Left lung (tissue), 10 donors: ENCODE data around the gene SMS. TPM values are rescaled to one million over a fixed set of nuclear protein-coding genes. Genes with fewer than 3 reads are reported as not detected.

Experiments
- ATAC-seq: fragments of 200-7000 bp; cut with Tn5 transposase; one replicate; pipeline ENCODE4 v1.9.1; 2020; ENCODE audit warnings: moderate library complexity
- DNase-seq, 4 donors: peaks; one replicate each; pipeline ENCODE4 v3.0.0-alpha.2; 2013 to 2020
- H3K27ac ChIP-seq, 2 donors: fragments of 200-600 bp; sonication (generic) in 1 of 2; one replicate each; pipeline versions ENCODE4 v1.5.0 to v1.8.0; 2020 to 2021
- H3K27me3 ChIP-seq, 2 donors: fragments of 200-600 bp; sonication (generic) in 1 of 2; one replicate each; pipeline versions ENCODE4 v1.5.0 to v1.8.0; 2020 to 2021
- H3K36me3 ChIP-seq, 2 donors: fragments of 200-600 bp; sonication (generic) in 1 of 2; one replicate each; pipeline versions ENCODE4 v1.5.0 to v1.8.0; 2020 to 2021
- H3K4me1 ChIP-seq, 2 donors: fragments of 200-600 bp; one replicate each; pipeline ENCODE4 v1.8.0; 2021
- H3K4me3 ChIP-seq, 2 donors: fragments of 200-600 bp; sonication (generic) in 1 of 2; one replicate each; pipeline versions ENCODE4 v1.5.0 to v1.8.0; 2020 to 2021; ENCODE audit warnings: mild to moderate bottlenecking in 1 of 2
- H3K9me3 ChIP-seq, 2 donors: fragments of 200-600 bp; sonication (generic) in 1 of 2; one replicate each; pipeline versions ENCODE4 v1.5.0 to v1.8.0; 2020 to 2021
- CTCF ChIP-seq, 2 donors: fragments of 200-600 bp; sonication (generic) in 1 of 2; IDR thresholded peaks; one replicate each; pipeline versions ENCODE4 v1.5.0 to v1.8.0; 2021; ENCODE audit warnings: antibody characterized with exemption in 2 of 2
- intact Hi-C, 2 donors: fragments of 100-400 bp; cut with DNase I; formaldehyde crosslinking; loops; one replicate each; pipeline versions ENCODE4 v1.11.2 to v1.14.2; 2022
- polyA plus RNA-seq, 6 donors: library from polyadenylated mRNA; unstranded; fragments of 120-200 nt; gene quantifications; one replicate each; pipeline ENCODE4 v1.2.1, GENCODE V29; 2013; ENCODE audit not compliant: insufficient read length in 6 of 6
- total RNA-seq, 2 donors: library from RNA; stranded (reverse); fragmentation: NEBNext Ultra II Directional; extraction: Animal tissue kit (Norgen Biotek cat#: 25700); gene quantifications; one replicate each; pipeline ENCODE4 v1.2.1, GENCODE V29; 2021
- donor health status: DM: no; HTN: yes; CAD: no.
- donor health status: DM: no; HTN: no; CAD: no.

The SMS gene
- total and polyA plus RNA-seq, 8 donors, result 68.6 to 119 (median 108) TPM

- peak; percentile 68 for ATAC-seq
- Histone ChIP-seq H3K36me3 (peaks cover 0 to 4% of the 10 kb centered on the region in 2 donors), H3K4me1 (no peaks in the 10 kb centered on the region), H3K27ac (peak overlapping the region; percentile 48 to 91), H3K4me3 (no peak overlapping the region), H3K9me3 (no peaks in the 10 kb centered on the region), H3K27me3 (no peaks in the 10 kb centered on the region)
- no peak for TF ChIP-seq CTCF (IDR thresholded peaks at IDR 0.05)
- intact Hi-C loops, result no loop called here
- peak in 2 of 4 donors; percentile 65 to 68 for DNase-seq
Observed at GRCh38 chrX:21993265-21993664, 52.8 kb downstream of the SMS start.

- intact Hi-C loops, result no loop called here
- Histone ChIP-seq H3K27ac (peak overlapping the region; percentile 19 to 77), H3K9me3 (no peaks in the 10 kb centered on the region), H3K4me1 (no peaks in the 10 kb centered on the region), H3K36me3 (peaks cover 0 to 4% of the 10 kb centered on the region in 2 donors), H3K4me3 (no peak overlapping the region), H3K27me3 (no peaks in the 10 kb centered on the region)
- TF ChIP-seq CTCF (IDR thresholded peaks at IDR 0.05), result no peak
- peak in 1 of 4 donors; percentile 26 for DNase-seq
- ATAC-seq, result peak; percentile 73
Observed at GRCh38 chrX:21996872-21997455, 56.5 kb downstream of the SMS start.

- no peaks in the 10 kb centered on the region for H3K27me3 ChIP-seq
- peak overlapping the region in 1 of 2 donors; percentile 77 for H3K27ac ChIP-seq
- TF ChIP-seq CTCF (IDR thresholded peaks at IDR 0.05), result no peak
- no peaks in the 10 kb centered on the region for H3K9me3 ChIP-seq
- intact Hi-C loops, result no loop called here
- peaks cover 0 to under 1% of the 10 kb centered on the region in 2 donors for H3K36me3 ChIP-seq
- DNase-seq (no peak), ATAC-seq (no peak)
- no peaks in the 10 kb centered on the region for H3K4me1 ChIP-seq
- H3K4me3 ChIP-seq, result no peak overlapping the region
Observed at GRCh38 chrX:21998037-21998436, 57.5 kb downstream of the SMS start.

GRCh38 chrX:22004866-22005265, 64.4 kb downstream of the SMS start:
- DNase-seq (no peak), ATAC-seq (no peak)
- Histone ChIP-seq H3K36me3 (no peaks in the 10 kb centered on the region), H3K27me3 (no peaks in the 10 kb centered on the region), H3K27ac (no peak overlapping the region), H3K4me1 (no peaks in the 10 kb centered on the region), H3K4me3 (no peak overlapping the region), H3K9me3 (no peaks in the 10 kb centered on the region)
- TF ChIP-seq CTCF (IDR thresholded peaks at IDR 0.05), result no peak
- intact Hi-C loops, result no loop called here

- intact Hi-C loops, result no loop called here
- Histone ChIP-seq H3K36me3 (no peaks in the 10 kb centered on the region), H3K9me3 (no peaks in the 10 kb centered on the region), H3K27ac (no peak overlapping the region), H3K4me3 (no peak overlapping the region), H3K27me3 (no peaks in the 10 kb centered on the region), H3K4me1 (no peaks in the 10 kb centered on the region)
- no peak for ATAC-seq
- DNase-seq, result no peak
- TF ChIP-seq CTCF (IDR thresholded peaks at IDR 0.05), result no peak
Observed at GRCh38 chrX:22012051-22012450, 71.5 kb downstream of the SMS start.
